ENCODE data around the gene FGD5.

FGD5 gene

DNA sequence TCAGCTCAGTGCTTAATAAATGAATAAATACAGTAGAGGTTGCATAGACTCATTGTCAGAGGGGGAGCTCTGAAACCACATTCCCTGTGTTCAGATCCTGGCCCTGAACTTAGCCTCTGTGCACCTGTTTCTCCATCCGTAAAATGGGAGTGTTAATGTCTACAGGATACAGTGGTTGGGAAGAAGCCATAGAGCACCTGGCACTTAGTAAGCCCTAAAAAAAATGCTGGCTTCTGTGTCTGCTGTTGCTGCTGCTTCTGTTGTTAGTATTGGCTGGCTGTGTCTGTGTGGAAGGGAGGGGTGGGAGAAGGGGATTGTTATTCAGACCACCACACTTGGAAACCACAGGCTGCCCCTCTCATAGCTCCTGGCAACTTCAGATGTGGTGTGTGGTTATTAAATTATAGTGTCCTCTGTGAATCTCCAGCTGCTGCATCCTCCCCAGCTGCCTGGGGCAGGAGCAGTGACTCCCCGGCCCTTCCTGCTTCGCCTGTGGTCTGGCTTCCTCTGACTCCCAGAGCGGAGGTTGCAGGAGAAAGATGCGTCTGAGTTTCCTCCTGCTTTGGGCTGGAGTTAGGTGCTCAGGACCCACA, 31.0 kb downstream of the FGD5 start:
- DNase-seq (ENCODE audit: low read depth in 2 of 2, low spot score in 1 of 2), result no peak

DNA sequence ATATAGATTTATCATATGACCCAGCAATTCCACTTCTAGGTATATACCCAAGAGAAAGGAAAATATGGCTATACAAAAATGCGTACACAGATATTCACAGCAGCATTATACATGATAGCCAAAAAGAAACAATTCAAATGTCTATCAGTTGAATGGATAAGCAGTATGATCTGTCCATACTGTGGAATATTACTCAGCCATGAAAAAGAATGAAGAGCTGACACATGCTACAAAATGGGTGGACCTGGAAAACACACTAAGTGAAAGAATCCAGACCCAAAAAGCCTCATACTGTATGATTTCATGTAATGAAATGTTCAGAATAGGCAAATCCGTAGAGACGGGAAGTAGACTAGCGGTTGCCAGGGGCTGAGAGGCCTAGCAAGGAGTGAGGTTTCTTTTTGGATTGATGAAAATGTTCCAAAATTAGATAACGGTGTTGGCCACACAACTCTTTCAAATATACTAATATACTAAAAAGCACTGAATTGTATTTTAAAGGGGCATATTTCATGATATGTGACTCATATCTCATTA, 33.4 kb downstream of the FGD5 start:
- DNase-seq (ENCODE audit: low read depth in 2 of 2, low spot score in 1 of 2), result no peak

DNA sequence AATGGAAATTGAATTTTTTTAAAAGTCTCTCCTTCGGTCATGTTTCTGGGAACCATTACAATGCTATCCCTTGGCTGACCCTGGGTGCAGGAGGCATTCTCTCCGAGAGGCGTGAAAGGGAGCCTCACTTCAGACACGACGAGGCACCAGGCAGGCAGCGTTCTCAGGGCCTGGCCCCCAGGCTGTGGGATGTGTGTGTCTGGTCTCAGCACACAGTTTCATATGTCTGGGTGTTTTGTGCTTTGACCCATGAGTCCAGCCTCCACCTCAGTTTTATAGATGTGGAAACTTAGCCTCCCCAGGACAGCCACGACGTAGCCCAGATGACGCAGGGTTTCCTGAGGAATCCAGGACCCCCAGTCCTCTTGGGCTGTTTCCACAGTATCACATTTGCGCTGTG, 34.0 kb downstream of the FGD5 start:
- DNase-seq (ENCODE audit: low read depth in 2 of 2, low spot score in 1 of 2), result no peak

DNA sequence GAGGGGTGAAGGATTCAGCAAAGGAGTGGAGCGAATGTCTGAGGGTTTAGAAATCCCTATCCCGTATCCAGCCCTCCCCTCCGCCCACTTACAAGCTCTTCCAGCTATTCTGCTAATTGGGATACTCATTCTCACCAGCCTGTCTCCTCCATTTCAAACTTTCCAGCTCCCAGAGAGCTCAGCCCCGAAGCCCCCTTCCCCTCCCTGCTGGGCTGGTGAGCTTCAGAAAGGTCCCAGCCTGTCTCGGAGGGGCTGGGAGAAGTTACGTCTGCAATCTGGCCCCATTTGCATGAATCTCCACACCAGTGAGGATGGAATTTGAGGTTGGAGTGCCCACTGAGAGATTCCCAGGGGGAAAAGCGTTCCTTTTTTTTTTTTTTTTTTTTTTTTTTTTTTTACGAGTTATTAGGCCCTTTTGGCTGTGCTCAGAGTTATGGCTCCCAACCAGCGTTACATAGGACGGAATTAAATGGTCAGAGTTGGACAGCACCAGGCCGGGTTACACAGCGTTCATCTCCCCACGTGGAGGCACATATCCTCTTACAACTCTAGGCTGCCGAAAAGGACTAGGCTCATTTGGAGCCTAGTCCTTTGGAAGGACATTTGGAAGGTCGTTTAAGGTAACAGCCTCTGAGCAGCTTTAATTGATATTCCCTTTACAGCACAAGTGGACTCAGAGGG, 34.6 kb downstream of the FGD5 start:
- DNase-seq (ENCODE audit: low read depth in 2 of 2, low spot score in 1 of 2), result no peak

DNA sequence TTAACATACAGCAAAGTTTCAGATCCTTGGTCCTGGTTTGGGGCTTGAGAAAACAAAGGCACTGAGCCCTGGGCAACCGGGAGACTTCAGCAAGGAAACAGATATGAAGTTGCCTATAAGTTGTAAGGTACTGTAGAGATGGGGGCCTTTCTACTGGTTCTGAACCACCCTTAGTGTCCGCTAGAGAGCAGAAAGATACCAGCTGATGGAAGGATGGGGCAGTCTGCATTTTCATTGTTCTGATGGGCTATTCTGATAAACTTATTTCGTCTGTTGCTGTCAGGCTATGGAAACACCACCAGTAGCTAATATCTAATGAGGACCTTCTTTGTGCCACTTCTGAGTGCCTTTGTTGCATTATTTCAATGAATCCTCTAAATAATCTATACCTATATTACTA, 38.7 kb downstream of the FGD5 start:
- no peak for DNase-seq (ENCODE audit: low read depth in 2 of 2, low spot score in 1 of 2)

DNA sequence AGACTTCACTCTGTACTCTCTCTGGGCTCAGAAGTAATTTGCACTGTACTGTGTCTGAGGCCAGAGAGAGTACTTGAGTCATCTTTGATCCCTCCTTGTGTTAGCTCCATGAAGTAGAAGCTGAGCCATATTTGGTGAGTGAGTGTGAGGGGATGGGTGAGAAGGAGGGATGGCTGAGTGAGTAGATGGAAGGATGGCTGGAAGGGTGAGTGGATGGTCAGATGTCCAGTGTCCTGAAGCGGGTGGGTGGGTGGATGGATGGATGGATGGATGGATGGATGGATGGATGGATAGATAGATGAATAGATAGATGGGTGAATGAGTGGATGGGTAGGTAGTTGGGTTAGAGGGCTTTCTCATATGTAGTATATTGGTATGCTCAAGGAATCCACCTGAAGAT, 39.3 kb downstream of the FGD5 start:
- DNase-seq (ENCODE audit: low read depth in 2 of 2, low spot score in 1 of 2), result no peak

DNA sequence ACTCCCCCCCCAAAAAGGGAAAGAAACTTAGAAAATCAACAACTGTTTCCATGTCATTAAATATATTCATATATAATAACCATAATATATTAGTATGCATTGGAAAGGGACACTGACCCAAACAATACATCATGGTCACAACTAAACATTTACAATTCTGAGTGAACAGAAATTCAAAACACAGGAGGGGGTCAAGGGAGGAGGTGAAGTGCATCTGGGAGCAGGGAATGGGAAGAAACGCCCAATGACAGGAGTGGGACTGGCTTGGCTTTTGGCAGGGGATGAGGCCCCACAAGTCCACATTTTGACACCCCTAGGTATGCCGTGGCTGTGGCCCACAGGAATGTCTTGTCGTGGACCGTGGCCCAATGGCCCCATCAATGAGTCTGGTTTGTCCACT, 41.1 kb downstream of the FGD5 start:
- no peak for DNase-seq (ENCODE audit: low read depth in 2 of 2, low spot score in 1 of 2)

DNA sequence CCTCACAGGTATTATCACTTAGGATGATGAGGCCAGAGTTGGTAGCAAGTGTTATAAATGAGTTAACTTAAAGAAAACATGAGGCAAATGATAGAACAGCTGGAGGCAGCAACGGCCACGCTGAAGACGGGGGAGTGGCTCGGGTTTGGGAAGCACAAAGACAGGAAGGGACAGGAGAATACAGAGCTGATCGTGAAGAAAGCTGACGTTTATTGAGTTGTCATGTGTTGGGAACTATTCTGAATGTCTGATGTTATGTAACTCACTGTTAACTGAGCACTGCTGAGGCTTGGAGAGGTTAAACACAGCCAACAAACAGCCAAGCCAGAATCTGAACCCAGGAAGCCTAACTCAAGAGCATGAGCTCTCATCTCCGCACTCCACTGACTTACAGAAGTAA, 42.3 kb downstream of the FGD5 start:
- no peak for DNase-seq (ENCODE audit: low read depth in 2 of 2, low spot score in 1 of 2)

DNA sequence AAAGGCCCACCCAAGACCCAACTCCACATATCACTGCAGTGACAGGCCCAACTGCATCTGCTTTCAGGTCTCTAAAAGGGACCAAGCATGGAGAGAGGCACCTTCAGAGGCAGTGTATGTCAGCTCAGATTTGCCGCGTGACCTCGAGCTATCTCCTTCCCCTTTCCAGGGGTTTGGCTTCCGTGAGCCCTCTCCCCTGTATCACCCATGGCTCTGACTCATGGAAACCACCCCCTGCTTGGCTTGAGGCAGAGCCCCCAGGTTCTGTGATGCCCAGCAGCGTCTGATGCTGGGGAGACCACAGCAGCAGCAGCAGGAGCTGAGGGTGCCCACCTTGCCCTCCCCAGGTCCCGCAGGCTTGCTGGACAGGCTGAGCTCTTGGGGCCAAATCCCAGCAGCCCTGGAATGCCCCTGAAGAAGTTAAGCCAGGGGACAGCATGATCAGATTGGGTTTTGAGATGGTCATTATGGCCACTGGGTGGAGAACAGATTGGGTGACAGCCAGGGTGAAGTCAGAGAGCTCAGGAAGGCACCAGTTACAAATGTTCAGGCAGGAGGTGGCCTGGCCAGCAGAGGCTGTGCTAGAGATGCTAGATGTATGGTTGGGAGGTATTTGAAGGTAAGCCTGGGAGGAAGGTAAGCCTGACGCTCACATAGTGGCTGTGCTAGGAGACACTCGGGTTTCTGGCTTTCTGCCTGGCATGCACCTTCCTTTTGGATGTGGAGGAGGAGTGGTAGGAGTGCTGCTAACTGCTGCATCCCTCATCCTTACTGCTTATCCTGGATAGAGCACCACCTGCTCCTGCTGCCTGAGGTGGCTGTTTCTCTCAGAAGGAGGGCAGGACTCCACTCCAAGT, 42.9 kb downstream of the FGD5 start:
- no peak for DNase-seq (ENCODE audit: low read depth in 2 of 2, low spot score in 1 of 2)

DNA sequence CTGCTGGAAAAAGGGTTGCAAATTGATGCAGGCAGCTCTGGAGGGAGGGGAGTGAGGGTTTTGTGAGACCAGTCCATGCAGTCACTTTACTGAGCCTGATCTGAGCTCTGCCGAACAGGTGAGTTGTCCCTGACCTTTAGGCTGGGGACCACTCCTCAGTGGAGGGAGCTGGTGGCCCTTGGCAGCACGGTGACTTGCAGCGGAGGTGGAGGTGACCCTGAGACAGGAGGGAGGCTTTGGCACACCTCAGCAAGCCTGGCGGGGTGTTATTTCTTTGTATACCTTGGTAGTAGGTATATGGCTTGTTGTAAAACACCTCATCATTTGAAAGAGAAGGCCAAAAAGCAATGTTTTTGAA, 43.5 kb downstream of the FGD5 start:
- DNase-seq (ENCODE audit: low read depth in 2 of 2, low spot score in 1 of 2), result no peak

DNA sequence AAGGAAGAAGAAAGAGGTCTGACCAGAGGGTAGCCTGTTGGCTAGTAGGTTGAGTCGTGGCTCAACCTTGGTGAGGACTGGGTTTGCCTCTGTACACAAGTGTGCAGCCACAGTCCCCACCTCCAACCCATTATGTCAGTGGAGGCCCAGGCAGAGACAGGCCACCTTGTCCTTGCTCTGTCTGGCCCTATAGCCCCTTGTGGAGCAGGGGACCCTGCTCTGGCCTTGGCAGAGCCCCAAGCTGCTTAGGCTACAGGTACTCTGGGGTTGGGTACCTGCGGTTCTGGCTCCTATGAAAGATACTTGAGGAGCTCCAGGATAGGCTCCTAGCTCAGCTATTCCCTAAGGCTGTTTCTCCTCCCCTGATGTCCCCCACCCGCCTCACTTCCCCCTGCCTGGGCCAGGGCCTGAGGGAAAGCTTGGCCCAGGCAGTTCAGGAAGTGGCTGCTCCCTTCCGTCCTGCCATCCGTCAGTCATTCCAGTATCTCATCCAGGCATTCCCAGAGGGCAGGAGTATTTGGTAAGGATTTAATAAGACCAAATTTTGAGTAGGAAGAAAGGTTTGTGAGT, 44.0 kb downstream of the FGD5 start:
- DNase-seq (ENCODE audit: low read depth in 2 of 2, low spot score in 1 of 2), result no peak

DNA sequence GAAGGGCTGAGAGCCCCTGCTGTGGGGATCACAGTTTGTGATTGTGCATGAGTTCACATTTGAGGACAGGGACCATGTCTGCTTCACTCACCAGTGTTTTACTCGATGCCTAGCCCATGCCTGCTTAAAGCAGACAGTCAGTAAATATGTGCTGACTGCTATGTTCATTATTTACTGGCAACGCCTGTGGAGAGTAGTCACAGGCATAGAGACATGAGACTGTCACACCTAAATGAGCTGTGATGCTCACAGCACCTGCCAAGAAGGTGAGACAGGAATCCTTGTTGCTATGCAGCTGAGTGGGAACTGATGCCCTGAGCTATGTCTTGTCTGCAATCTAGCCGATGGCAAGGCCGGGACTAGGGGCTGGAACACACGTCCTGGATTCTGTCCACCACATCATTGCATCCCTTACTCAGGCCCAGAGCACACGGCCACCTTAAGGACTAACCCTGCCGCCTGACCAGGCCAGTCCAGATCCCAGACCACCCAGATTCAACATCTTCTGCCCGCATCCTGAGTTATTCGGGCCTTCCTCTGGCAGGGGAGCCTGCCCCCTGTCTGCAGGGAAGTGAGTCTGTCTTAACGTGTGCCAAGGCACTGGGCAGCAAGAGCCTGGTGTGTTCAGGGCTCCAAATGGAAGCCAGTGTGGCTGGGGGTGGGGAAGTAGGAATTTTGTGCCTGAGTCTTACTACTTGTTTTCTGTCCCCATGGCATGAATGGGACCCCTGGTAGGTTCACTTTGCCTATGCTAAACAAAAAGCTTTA, 44.8 kb downstream of the FGD5 start:
- DNase-seq (ENCODE audit: low read depth in 2 of 2, low spot score in 1 of 2), result no peak

DNA sequence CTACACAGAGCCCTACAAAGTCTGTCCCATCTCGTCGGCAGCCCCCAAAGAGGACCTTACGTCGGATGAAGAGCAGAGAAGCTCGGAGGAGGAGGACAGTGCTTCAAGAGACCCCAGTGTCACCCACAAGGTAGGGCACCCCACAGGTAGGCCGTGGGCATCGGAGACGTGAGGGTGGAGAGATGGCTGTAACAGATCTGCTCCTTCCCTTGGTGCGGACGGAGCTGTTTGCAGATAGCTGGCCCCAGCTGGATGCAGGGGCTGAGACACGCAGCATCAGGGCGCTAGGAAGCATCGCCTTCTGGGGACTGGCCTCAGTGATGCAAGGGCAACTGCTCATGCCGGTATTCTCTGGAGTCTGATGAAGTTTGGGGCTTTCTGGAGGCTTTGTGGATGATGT, 45.4 kb downstream of the FGD5 start:
- no peak for DNase-seq (ENCODE audit: low read depth in 2 of 2, low spot score in 1 of 2)

DNA sequence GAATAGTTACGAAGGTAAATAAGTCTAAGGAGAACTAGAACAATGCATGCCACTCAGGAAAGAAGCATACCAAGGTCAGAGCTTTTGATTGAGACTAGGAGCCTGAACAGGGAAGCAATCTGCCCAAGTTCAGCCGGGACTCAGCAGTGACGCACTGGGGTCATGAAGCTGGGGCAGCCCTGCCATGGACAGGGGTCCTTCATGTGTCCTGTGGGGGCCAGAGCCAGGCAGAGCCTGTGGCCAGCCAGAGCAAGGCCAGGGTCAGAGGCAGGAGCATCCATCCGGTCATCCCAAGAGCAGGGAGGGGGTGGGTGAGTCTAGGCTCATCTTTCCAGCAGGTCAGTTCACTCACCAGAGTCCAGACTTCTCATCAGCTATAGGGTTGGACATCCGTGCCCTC, 47.9 kb downstream of the FGD5 start:
- DNase-seq (ENCODE audit: low read depth in 2 of 2, low spot score in 1 of 2), result no peak

DNA sequence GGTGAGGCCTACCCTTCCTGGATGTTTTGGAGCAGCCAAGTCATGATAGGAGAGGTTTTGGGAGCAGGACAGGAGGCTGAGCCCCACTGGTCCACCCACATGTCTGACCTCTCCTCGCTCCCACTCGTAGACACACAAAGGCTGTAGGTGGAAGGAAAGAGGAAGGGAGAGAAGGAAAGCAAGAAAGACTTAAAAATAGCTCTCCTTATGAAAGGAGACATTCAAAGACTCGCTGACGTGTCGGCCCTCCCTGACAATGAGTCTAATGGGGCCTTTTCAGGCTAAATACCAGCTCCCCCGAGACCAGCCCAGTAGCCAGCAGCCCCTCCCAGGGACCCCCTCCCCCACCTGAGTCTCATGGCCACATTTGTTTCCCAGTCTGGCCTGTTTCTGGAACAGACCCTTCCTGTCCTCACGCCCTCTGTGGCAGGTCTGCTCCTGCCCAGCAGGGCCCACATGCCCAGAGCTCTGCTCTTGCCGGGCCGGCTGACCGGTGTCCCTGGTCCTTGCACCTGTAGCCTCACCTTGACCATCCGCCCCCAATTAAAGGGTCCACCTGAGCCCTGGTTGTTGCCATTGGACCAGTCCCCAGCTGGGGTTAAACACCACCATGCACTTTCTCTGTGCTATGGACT, 49.3 kb downstream of the FGD5 start:
- no peak for DNase-seq (ENCODE audit: low read depth in 2 of 2, low spot score in 1 of 2)

DNA sequence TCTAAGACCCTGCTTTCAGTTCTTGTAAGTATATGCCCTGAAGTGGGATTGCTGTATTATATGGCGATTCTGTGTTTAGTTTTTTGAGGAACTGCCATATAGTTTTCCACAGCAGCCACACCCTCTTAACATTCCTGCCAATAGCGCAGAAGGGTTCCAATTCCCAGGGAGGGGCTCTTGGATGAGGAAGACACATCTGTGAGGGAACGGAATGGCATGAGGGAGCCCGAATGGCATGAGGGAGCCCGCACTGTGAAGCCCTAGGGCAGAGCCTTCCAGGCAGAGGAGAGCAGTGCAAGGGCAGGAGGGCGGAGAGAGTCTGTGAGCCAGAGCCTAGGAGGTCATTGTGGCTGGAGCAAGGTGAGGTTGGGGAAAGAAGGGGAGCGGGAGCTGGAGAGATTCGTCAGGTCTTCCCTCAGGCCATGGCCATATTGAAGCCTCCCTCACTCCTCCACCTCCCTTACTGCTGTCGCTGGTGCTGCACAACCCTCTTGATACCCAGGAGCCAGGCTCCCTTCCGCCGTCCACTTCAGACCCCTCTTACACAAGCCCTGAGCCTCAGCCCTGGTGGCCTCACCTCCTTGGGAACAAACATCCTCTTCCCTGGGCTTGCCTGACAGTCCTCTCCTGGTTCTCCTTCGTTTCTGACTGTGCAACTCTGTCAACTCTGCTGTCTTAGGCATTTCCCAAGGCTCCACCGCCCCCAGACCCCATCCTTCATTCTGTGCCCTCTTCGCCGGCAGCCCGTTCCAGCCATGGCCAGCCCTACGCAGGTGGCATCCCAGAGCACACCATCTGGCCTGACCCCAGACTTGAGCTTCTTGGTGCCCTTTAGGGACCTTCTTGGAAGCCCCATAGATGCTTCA, 51.4 kb downstream of the FGD5 start:
- DNase-seq (ENCODE audit: low read depth in 2 of 2, low spot score in 1 of 2), result no peak

DNA sequence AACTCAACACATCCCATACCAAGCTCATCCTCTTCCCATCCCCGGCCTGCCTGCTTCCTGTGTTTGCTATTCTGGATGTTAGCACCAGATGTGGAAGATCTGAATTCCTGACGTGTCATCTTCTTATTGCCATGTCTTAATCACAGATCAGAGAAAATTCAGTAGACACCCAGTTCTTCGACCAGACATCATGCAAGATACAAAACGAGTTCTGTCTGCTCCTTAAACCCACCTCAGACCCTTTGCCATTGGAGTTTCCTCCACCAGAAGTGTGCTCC, 52.0 kb downstream of the FGD5 start:
- DNase-seq (ENCODE audit: low read depth in 2 of 2, low spot score in 1 of 2), result no peak

DNA sequence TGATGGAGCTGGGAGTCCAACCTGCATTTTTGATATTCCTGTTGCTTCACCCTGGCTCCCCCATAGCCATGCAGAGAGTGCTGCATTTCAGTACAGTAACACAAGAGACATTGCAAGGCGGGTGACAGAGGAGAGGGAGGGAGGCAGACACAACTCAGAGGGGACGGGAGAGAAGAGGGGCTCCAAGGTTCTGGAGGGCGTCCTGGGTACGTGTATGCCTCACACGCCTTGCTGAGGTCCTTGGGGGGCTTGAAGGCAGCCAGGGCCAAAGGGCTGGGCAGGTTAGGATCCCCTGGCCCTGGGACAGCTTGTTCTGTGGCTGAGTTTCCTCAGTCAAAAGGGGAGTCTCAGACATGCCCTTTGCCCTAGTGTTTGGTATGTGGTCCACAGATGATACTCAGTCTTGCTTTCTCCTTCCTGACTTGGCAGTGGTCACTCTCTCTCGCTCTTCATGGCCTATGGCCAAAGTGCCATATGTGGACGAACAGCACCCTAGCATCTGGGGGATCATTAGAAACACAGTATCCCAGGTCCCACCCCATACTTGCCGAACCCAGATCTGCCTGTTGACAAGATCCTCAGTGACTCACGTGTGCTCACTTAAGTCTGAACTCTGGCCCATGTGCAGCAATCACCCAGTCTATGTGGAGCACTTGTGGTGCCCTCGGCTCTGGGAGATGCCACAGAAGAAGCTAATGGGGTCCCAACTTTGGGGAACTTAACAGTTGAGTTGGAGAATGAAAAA, 52.9 kb downstream of the FGD5 start:
- no peak for DNase-seq (ENCODE audit: low read depth in 2 of 2, low spot score in 1 of 2)

DNA sequence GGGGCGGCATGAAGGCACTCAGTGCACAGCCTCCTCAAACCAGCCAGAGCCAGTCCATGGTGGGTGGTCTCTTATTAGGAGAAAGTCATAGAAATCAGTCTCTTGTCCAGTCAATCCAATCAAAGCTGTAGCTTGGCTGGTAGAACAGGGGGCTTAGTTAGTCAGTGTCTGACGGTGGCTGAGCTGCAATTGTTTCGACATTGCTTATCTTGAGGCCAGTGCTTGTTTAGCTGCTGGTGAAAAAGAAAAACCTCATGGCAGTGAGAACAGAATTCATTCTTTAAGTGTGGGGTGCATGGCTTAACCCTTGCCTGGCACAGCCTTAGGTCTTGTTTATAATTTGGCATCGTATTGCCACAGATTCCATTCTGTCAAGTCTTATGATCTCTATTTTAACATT, 53.9 kb downstream of the FGD5 start:
- no peak for DNase-seq (ENCODE audit: low read depth in 2 of 2, low spot score in 1 of 2)

Measured in stimulated activated CD8-positive, alpha-beta memory T cell treated with anti-CD3 and anti-CD28 coated beads, Interleukin-4, amount 100 ng/mL, for 1 hour (primary cell).